ENCODE data around the gene SLC1A5. TPM values are rescaled to one million over a fixed set of nuclear protein-coding genes. Genes with fewer than 3 reads are reported as not detected.

The SLC1A5 gene
- total RNA-seq, 1 donor from 2014 or later: 35.4 TPM

GRCh38 chr19:46788968-46789338 lies 559 bp upstream of the SLC1A5 start:
- DNase-seq: no peak

GRCh38 chr19:46787331-46788261 lies 798 bp downstream of the SLC1A5 start:
- Mint-ChIP-seq H3K4me3 (ENCODE audit: unreplicated experiment) (peak overlapping the region; percentile 91), H3K27ac (ENCODE audit: unreplicated experiment) (peak overlapping the region; percentile 85), H3K27me3 (ENCODE audit: unreplicated experiment) (peaks cover 3% of the 10 kb centered on the region), H3K4me1 (ENCODE audit: low read depth, unreplicated experiment) (peaks cover 8% of the 10 kb centered on the region), H3K9me3 (ENCODE audit: unreplicated experiment) (peaks cover 5% of the 10 kb centered on the region), H3K36me3 (ENCODE audit: unreplicated experiment) (no peaks in the 10 kb centered on the region)
- peak; percentile 75 for DNase-seq
- TF ChIP-seq CTCF (IDR thresholded peaks at IDR 0.05; ENCODE audit: partially characterized antibody, unreplicated experiment): no peak

More at GRCh38 chr19:46788968-46789338, 559 bp upstream of the SLC1A5 start:
- Mint-ChIP-seq H3K36me3 (ENCODE audit: unreplicated experiment) (no peaks in the 10 kb centered on the region), H3K27ac (ENCODE audit: unreplicated experiment) (no peak overlapping the region), H3K4me3 (ENCODE audit: unreplicated experiment) (peak overlapping the region; percentile 30), H3K9me3 (ENCODE audit: unreplicated experiment) (peaks cover 5% of the 10 kb centered on the region), H3K4me1 (ENCODE audit: low read depth, unreplicated experiment) (peaks cover 8% of the 10 kb centered on the region), H3K27me3 (ENCODE audit: unreplicated experiment) (peaks cover 3% of the 10 kb centered on the region)
- TF ChIP-seq CTCF (IDR thresholded peaks at IDR 0.05; ENCODE audit: partially characterized antibody, unreplicated experiment): no peak

- no peaks in the 10 kb centered on the region for H3K36me3 Mint-ChIP-seq (ENCODE audit: unreplicated experiment)
- peaks cover 3% of the 10 kb centered on the region for H3K27me3 Mint-ChIP-seq (ENCODE audit: unreplicated experiment)
- peaks cover 6% of the 10 kb centered on the region for H3K4me1 Mint-ChIP-seq (ENCODE audit: low read depth, unreplicated experiment)
- peak overlapping the region; percentile 85 for H3K27ac Mint-ChIP-seq (ENCODE audit: unreplicated experiment)
- peak overlapping the region; percentile 91 for H3K4me3 Mint-ChIP-seq (ENCODE audit: unreplicated experiment)
- peaks cover 5% of the 10 kb centered on the region for H3K9me3 Mint-ChIP-seq (ENCODE audit: unreplicated experiment)
- DNase-seq: no peak
- no peak for TF ChIP-seq CTCF (IDR thresholded peaks at IDR 0.05; ENCODE audit: partially characterized antibody, unreplicated experiment)
Observed at GRCh38 chr19:46787040-46787330, 1.4 kb downstream of the SLC1A5 start.

- Mint-ChIP-seq H3K27ac (ENCODE audit: unreplicated experiment) (peak overlapping the region; percentile 39), H3K36me3 (ENCODE audit: unreplicated experiment) (no peaks in the 10 kb centered on the region), H3K4me3 (ENCODE audit: unreplicated experiment) (peak overlapping the region; percentile 91), H3K9me3 (ENCODE audit: unreplicated experiment) (peaks cover 5% of the 10 kb centered on the region), H3K27me3 (ENCODE audit: unreplicated experiment) (peaks cover 3% of the 10 kb centered on the region), H3K4me1 (ENCODE audit: low read depth, unreplicated experiment) (peaks cover 4% of the 10 kb centered on the region)
- TF ChIP-seq CTCF (IDR thresholded peaks at IDR 0.05; ENCODE audit: partially characterized antibody, unreplicated experiment): no peak
- DNase-seq: peak; percentile 37
Observed at GRCh38 chr19:46786236-46787039, 2.0 kb downstream of the SLC1A5 start.

GRCh38 chr19:46785980-46786235 lies 2.5 kb downstream of the SLC1A5 start:
- peaks cover 5% of the 10 kb centered on the region for H3K9me3 Mint-ChIP-seq (ENCODE audit: unreplicated experiment)
- no peaks in the 10 kb centered on the region for H3K36me3 Mint-ChIP-seq (ENCODE audit: unreplicated experiment)
- no peak for DNase-seq
- peaks cover 3% of the 10 kb centered on the region for H3K27me3 Mint-ChIP-seq (ENCODE audit: unreplicated experiment)
- H3K4me1 Mint-ChIP-seq (ENCODE audit: low read depth, unreplicated experiment): peaks cover 4% of the 10 kb centered on the region
- H3K27ac Mint-ChIP-seq (ENCODE audit: unreplicated experiment): peak overlapping the region; percentile 39
- TF ChIP-seq CTCF (IDR thresholded peaks at IDR 0.05; ENCODE audit: partially characterized antibody, unreplicated experiment): no peak
- H3K4me3 Mint-ChIP-seq (ENCODE audit: unreplicated experiment): peak overlapping the region; percentile 91

All from glutamatergic neuron (in vitro differentiated cells).